Lower leg skin (tissue), 4 donors: Measurements from ENCODE around the gene TRIO. TPM values are rescaled to one million over a fixed set of nuclear protein-coding genes. Genes with fewer than 3 reads are reported as not detected.
"Not testable (repeated sequence)": the region's sequence is repeated elsewhere in the genome, so short reads cannot be mapped to it uniquely, and the experiment has no call there.

ENCODE experiments used
- DNase-seq, 2 donors: peaks; one replicate each; pipeline ENCODE4 v3.0.0-alpha.2; 2019; ENCODE audit warnings: low spot score in 2 of 2
- H3K4me3 ChIP-seq: fragments of 200-600 bp; sonication (generic); 2 replicates; pipeline ENCODE4 v1.5.1; 2017; ENCODE audit warnings: mild to moderate bottlenecking, low read depth; ENCODE audit not compliant: poor library complexity, severe bottlenecking
- CTCF ChIP-seq, 3 donors: fragments of 450-650 bp; IDR thresholded peaks; one replicate each; pipeline ENCODE4 v1.5.1; 2016; ENCODE audit warnings: antibody characterized with exemption in 3 of 3, mild to moderate bottlenecking in 3 of 3, moderate library complexity in 2 of 3
- POLR2A ChIP-seq, 2 donors: fragments of 450-650 bp; IDR thresholded peaks; one replicate each; pipeline ENCODE4 v1.6.1; 2016 to 2017; ENCODE audit warnings: antibody characterized with exemption in 2 of 2, mild to moderate bottlenecking in 1 of 2, moderate library complexity in 1 of 2
- WGBS, 2 donors: methylation state at CpG; one replicate each; pipeline ENCODE4 v1.1.5; 2018; 5-methylcytosine and 5-hydroxymethylcytosine counted together
- intact Hi-C: fragments of 100-400 bp; cut with DNase I; formaldehyde crosslinking; loops from one replicate; pipeline ENCODE4 v1.15.0; 2023; ENCODE audit warnings: low total_unique reads
- total RNA-seq, 4 donors: library from RNA; depleted of rRNA; stranded (reverse); fragments of >200 nt; gene quantifications; one replicate each; pipeline ENCODE4 v1.1.0, GENCODE V29; 2016

Gene TRIO
- total RNA-seq, 4 donors from 2014 or later, result 47.8 to 101 (median 64.5) TPM

DNA sequence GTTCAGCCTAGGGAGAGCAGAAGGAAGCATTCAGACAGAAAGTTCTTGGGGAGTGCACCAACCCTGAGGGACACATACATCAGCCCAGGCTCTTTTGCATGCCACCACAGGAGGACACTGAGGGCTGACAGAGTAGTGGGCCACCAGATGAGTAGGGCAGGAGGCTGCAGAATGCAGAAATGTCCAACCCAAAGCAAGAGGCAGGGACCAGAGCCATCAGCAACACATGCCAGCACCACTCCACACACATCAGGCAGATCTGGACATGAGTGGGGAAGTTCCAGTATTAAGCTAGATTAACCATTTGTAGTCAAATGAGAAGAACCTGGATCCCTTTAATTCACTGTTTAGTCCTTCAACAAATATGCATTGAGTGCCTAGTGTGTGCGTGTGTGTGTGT lies 402.7 kb downstream of the TRIO start:
- intact Hi-C loops, result no loop called here
- no peak overlapping the region for H3K4me3 ChIP-seq
- 79 to 83% methylated on average over 1 of the region's 1 CpG for WGBS, 2 donors
- no peak for DNase-seq
- TF ChIP-seq CTCF (IDR thresholded peaks at IDR 0.05) (no peak), POLR2A (IDR thresholded peaks at IDR 0.05) (no peak)

GRCh38 chr5:14547666-14548065 lies 404.5 kb downstream of the TRIO start:
- no peak for TF ChIP-seq POLR2A (IDR thresholded peaks at IDR 0.05)
- no peak for TF ChIP-seq CTCF (IDR thresholded peaks at IDR 0.05)
- H3K4me3 ChIP-seq, result no peak overlapping the region
- 100% methylated on average over 1 of the region's 1 CpG for WGBS, 2 donors
- intact Hi-C loops, result no loop called here
- no peak for DNase-seq

GRCh38 chr5:14551211-14551610 lies 408.1 kb downstream of the TRIO start:
- intact Hi-C loops, result no loop called here
- H3K4me3 ChIP-seq, result no peak overlapping the region
- WGBS, 2 donors, result 88 to 89% methylated on average over 3 of the region's 3 CpGs
- TF ChIP-seq CTCF (IDR thresholded peaks at IDR 0.05), result no peak
- DNase-seq, result no peak

- DNase-seq, result no peak
- intact Hi-C loops, result no loop called here
- WGBS, 2 donors, result 32 to 59% methylated on average over 1 of the region's 1 CpG
- H3K4me3 ChIP-seq, result no peak overlapping the region
- no peak for TF ChIP-seq POLR2A (IDR thresholded peaks at IDR 0.05)
- no peak for TF ChIP-seq CTCF (IDR thresholded peaks at IDR 0.05)
These were observed 408.9 kb downstream of the TRIO start for GRCh38 chr5:14552017-14552416.

GRCh38 chr5:14554288-14554687 lies 411.1 kb downstream of the TRIO start:
- intact Hi-C loops, H3K4me3 ChIP-seq, DNase-seq: not testable (repeated sequence)
- WGBS, 2 donors, result 52 to 58% methylated on average over 3 of the region's 3 CpGs

- intact Hi-C loops, result no loop called here
- no peak overlapping the region for H3K4me3 ChIP-seq
- TF ChIP-seq POLR2A (IDR thresholded peaks at IDR 0.05) (no peak), CTCF (IDR thresholded peaks at IDR 0.05) (no peak)
- WGBS, 2 donors, result 79 to 82% methylated on average over 2 of the region's 2 CpGs
- no peak for DNase-seq
These were observed 412.9 kb downstream of the TRIO start for GRCh38 chr5:14556015-14556414.
